Measurements from ENCODE around the gene CDC42EP2.

Gene CDC42EP2

GRCh38 chr11:65298131-65298535 lies 16.5 kb upstream of the CDC42EP2 start:
- no peak for DNase-seq

- DNase-seq = no peak
These were observed 15.9 kb upstream of the CDC42EP2 start for GRCh38 chr11:65298655-65299179.

- no peak for DNase-seq
These were observed 13.9 kb upstream of the CDC42EP2 start for GRCh38 chr11:65300621-65301275.

GRCh38 chr11:65301491-65302329 lies 13.0 kb upstream of the CDC42EP2 start:
- no peak for DNase-seq

GRCh38 chr11:65303555-65303954 lies 11.1 kb upstream of the CDC42EP2 start:
- no peak for DNase-seq

GRCh38 chr11:65304110-65304509 lies 10.6 kb upstream of the CDC42EP2 start:
- no peak for DNase-seq

GRCh38 chr11:65304613-65305012 lies 10.1 kb upstream of the CDC42EP2 start:
- no peak for DNase-seq

GRCh38 chr11:65305501-65306268 lies 9.0 kb upstream of the CDC42EP2 start:
- DNase-seq = no peak

- no peak for DNase-seq
These were observed 7.1 kb upstream of the CDC42EP2 start for GRCh38 chr11:65307298-65308229.

GRCh38 chr11:65308281-65308891 lies 6.3 kb upstream of the CDC42EP2 start:
- DNase-seq = no peak

- no peak for DNase-seq
These were observed 5.7 kb upstream of the CDC42EP2 start for GRCh38 chr11:65309006-65309405.

GRCh38 chr11:65310215-65310614 lies 4.5 kb upstream of the CDC42EP2 start:
- DNase-seq = no peak

- DNase-seq = no peak
These were observed 3.9 kb upstream of the CDC42EP2 start for GRCh38 chr11:65310736-65311135.

GRCh38 chr11:65311170-65311678 lies 3.4 kb upstream of the CDC42EP2 start:
- DNase-seq = no peak

GRCh38 chr11:65315204-65315865 lies 669 bp downstream of the CDC42EP2 start:
- DNase-seq = peak; percentile 82

GRCh38 chr11:65315866-65316226 lies 1.2 kb downstream of the CDC42EP2 start:
- no peak for DNase-seq

GRCh38 chr11:65316227-65317024 lies 1.8 kb downstream of the CDC42EP2 start:
- no peak for DNase-seq

GRCh38 chr11:65317025-65317786 lies 2.5 kb downstream of the CDC42EP2 start:
- DNase-seq = peak; percentile 62

- DNase-seq = no peak
These were observed 5.9 kb downstream of the CDC42EP2 start for GRCh38 chr11:65320386-65321075.
